Calu3 (cell line): ENCODE results near the gene ST14. TPM values are rescaled to one million over a fixed set of nuclear protein-coding genes. Genes with fewer than 3 reads are reported as not detected.
A peak's percentile ranks its signal among the peaks of the same experiment; 100 is the strongest.

Experiments
- BruUV-seq: library from RNA; stranded (reverse); fragments of 400-500 nt; replicated peaks from 2 replicates; lab custom pipeline; 2021; lab: Mats Ljungman, UMichigan
- CTCF ChIA-PET: fragments of 300-600 bp; sonication (Branson Sonifier 250); formaldehyde crosslinking; loops from one replicate; lab custom pipeline; 2022; ENCODE audit warnings: antibody characterized with exemption; lab: Charles Lee
- DNase-seq: peaks from one replicate; pipeline ENCODE4 v3.0.0; 2022
- H3K27ac Mint-ChIP-seq: one replicate; pipeline ENCODE4 v1.8.0; 2022; ENCODE audit warnings: mixed read lengths; ENCODE audit not compliant: unreplicated experiment
- H3K27me3 Mint-ChIP-seq: one replicate; pipeline ENCODE4 v1.8.0; 2022; ENCODE audit warnings: mixed read lengths; ENCODE audit not compliant: unreplicated experiment
- H3K36me3 Mint-ChIP-seq: one replicate; pipeline ENCODE4 v1.8.0; 2022; ENCODE audit warnings: mild to moderate bottlenecking, moderate library complexity, mixed read lengths; ENCODE audit not compliant: insufficient read depth, unreplicated experiment
- H3K4me1 Mint-ChIP-seq: one replicate; pipeline ENCODE4 v1.8.0; 2022; ENCODE audit warnings: mild to moderate bottlenecking, low read depth, mixed read lengths; ENCODE audit not compliant: unreplicated experiment
- H3K4me3 Mint-ChIP-seq: one replicate; pipeline ENCODE4 v1.8.0; 2022; ENCODE audit warnings: mild to moderate bottlenecking, low read depth, moderate library complexity, mixed read lengths; ENCODE audit not compliant: unreplicated experiment
- H3K9me3 Mint-ChIP-seq: one replicate; pipeline ENCODE4 v1.8.0; 2022; ENCODE audit warnings: low read depth, mixed read lengths; ENCODE audit not compliant: unreplicated experiment
- intact Hi-C: fragments of 100-400 bp; cut with micrococcal nuclease; formaldehyde crosslinking; loops from one replicate; pipeline ENCODE4 v1.10.0; 2022; ENCODE audit not compliant: unreplicated experiment
- total RNA-seq: library from RNA; stranded (reverse); gene quantifications from 2 replicates; pipeline ENCODE4 v1.2.3, GENCODE V29; 2022
- TF ChIP-seq, protein P1 (sequence below): fragments of 200-600 bp; IDR thresholded peaks from one replicate; pipeline ENCODE4 v1.8.0; 2022; ENCODE audit warnings: antibody characterized with exemption; ENCODE audit not compliant: unreplicated experiment

Gene ST14
- total RNA-seq, 1 experiment from 2014 or later = 153 TPM

DNA sequence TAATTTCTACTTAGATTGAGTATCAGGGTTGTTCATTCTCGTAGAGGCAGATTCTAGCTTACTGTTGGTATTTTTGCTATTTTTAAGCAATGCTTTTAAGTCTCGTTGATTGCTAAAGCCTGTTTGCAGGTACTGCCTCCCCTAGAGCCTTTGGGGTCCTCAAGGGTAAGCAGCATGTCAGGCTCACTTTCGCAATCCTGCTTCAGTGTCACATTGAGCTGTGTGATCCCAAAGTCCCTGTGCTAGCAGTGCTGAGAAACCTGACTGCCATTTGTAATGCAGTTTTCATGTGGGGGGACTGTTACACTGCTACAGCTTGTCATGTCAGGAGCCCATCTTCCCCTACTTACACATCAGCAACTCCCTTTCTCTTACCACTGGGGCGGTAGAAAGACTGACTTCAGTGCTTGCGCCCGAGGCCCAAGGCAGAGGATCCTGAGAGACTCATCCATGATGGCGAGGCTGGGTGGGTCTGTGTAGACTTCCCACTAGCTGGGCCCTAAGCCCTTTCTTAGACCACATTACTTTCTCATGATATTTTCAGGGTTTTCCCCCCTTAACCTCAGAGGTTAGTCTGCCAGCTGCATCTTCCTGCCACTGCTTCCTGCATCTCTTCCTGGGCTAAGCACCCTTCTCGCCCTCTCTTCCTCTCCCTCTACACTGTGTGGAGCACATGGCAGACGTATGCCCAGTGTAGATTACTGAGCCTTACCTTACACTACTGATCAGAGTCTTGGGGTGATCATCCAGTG, 40.8 kb upstream of the ST14 start:
- peaks cover 30% of the 10 kb centered on the region for H3K36me3 Mint-ChIP-seq
- no peak overlapping the region for H3K4me3 Mint-ChIP-seq
- no peaks in the 10 kb centered on the region for H3K27me3 Mint-ChIP-seq
- no peak for DNase-seq
- intact Hi-C loops = no loop called here
- TF ChIP-seq, protein P1, sequence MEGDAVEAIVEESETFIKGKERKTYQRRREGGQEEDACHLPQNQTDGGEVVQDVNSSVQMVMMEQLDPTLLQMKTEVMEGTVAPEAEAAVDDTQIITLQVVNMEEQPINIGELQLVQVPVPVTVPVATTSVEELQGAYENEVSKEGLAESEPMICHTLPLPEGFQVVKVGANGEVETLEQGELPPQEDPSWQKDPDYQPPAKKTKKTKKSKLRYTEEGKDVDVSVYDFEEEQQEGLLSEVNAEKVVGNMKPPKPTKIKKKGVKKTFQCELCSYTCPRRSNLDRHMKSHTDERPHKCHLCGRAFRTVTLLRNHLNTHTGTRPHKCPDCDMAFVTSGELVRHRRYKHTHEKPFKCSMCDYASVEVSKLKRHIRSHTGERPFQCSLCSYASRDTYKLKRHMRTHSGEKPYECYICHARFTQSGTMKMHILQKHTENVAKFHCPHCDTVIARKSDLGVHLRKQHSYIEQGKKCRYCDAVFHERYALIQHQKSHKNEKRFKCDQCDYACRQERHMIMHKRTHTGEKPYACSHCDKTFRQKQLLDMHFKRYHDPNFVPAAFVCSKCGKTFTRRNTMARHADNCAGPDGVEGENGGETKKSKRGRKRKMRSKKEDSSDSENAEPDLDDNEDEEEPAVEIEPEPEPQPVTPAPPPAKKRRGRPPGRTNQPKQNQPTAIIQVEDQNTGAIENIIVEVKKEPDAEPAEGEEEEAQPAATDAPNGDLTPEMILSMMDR = no peak
- no peak overlapping the region for H3K27ac Mint-ChIP-seq
- H3K9me3 Mint-ChIP-seq = no peaks in the 10 kb centered on the region
- peaks cover 42% of the 10 kb centered on the region for H3K4me1 Mint-ChIP-seq
- CTCF ChIA-PET = no interaction called here
- no TSS peak for BruUV-seq

GRCh38 chr11:130120045-130120444, 39.5 kb upstream of the ST14 start:
- no TSS peak for BruUV-seq
- peaks cover 34% of the 10 kb centered on the region for H3K36me3 Mint-ChIP-seq

DNA sequence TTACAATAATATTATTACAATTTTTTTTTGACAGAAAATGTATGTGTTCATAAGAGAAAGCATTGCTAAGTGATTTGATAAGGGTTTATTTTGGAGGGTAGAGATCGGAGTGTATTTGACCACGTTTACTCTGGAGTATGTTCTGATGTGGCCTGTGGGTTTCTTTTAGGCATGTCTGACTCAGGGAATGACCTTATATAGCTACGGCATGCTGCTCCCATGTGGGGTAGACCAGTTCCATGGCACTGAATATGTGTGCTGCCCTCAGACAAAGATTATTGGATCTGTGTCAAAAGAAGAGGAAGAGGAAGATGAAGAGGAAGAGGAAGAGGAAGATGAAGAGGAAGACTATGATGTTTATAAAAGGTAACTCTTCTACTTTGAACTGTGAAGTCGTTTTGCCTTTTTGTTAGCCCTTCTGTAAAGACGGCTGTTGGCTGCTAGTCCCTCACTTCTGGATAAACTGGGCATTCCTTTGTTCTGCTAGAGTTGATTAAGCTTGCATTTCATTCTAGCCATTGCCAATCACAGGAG, 38.1 kb upstream of the ST14 start:
- Mint-ChIP-seq H3K9me3 (no peaks in the 10 kb centered on the region), H3K4me1 (peaks cover 47% of the 10 kb centered on the region), H3K27me3 (no peaks in the 10 kb centered on the region), H3K4me3 (no peak overlapping the region), H3K36me3 (peaks cover 34% of the 10 kb centered on the region), H3K27ac (no peak overlapping the region)
- DNase-seq = no peak
- intact Hi-C loops = loop anchor here (5.0 kb wide), 2 partner anchors 49 to 119 kb away; partner anchors contain the start of gene PRDM10
- TF ChIP-seq, protein P1 = no peak
- BruUV-seq = TSS peak; percentile 73
- CTCF ChIA-PET = interaction anchor here (0.9 kb wide), 1 partner anchor 11 kb away, joined by 3 read pairs; no protein-coding TSS in a partner anchor

More at GRCh38 chr11:130120045-130120444, 39.5 kb upstream of the ST14 start:
- intact Hi-C loops = loop anchor here (5.0 kb wide), 2 partner anchors 48 to 118 kb away; partner anchors contain the start of gene PRDM10
- CTCF ChIA-PET = interaction anchor here (0.6 kb wide), 1 partner anchor 9 kb away, joined by 4 read pairs; no protein-coding TSS in a partner anchor
- TF ChIP-seq, protein P1 = no peak
- Mint-ChIP-seq H3K27me3 (no peaks in the 10 kb centered on the region), H3K27ac (peak overlapping the region; percentile 54), H3K9me3 (no peaks in the 10 kb centered on the region), H3K4me1 (peaks cover 47% of the 10 kb centered on the region), H3K4me3 (no peak overlapping the region)
- DNase-seq = no peak

DNA sequence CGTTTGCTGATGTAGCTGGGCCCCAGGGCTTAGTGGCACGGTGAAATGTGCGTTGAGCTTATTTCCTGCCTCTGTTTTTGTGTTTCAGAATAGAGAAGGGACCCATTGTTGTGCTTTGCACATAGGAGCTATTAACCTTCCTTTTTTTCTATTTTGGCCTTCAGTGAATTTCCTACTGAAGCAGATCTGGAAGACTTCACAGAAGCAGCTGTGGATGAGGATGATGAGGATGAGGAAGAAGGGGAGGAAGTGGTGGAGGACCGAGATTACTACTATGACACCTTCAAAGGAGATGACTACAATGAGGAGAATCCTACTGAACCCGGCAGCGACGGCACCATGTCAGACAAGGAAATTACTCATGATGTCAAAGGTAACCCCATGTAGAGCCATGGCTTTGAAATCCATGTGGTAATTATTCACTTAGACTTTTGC, 37.4 kb upstream of the ST14 start:
- CTCF ChIA-PET = interaction anchor here (0.9 kb wide), 1 partner anchor 10 kb away, joined by 3 read pairs; no protein-coding TSS in a partner anchor
- intact Hi-C loops = loop anchor here (5.0 kb wide), 2 partner anchors 50 to 120 kb away; partner anchors contain the start of gene PRDM10
- H3K27me3 Mint-ChIP-seq = no peaks in the 10 kb centered on the region
- no peaks in the 10 kb centered on the region for H3K9me3 Mint-ChIP-seq
- TF ChIP-seq, protein P1 = no peak
- no peak for DNase-seq
- peaks cover 47% of the 10 kb centered on the region for H3K4me1 Mint-ChIP-seq
- peaks cover 34% of the 10 kb centered on the region for H3K36me3 Mint-ChIP-seq
- no TSS peak for BruUV-seq
- no peak overlapping the region for H3K4me3 Mint-ChIP-seq
- H3K27ac Mint-ChIP-seq = peak overlapping the region; percentile 36
